Measurements from ENCODE around the gene LGR6. TPM values are rescaled to one million over a fixed set of nuclear protein-coding genes. Genes with fewer than 3 reads are reported as not detected.

Gene LGR6
- total and polyA plus RNA-seq, 2 donors (not counting 1 experiment from before 2014, with no cell fraction given): 0.28 TPM; not detected in 1

DNA sequence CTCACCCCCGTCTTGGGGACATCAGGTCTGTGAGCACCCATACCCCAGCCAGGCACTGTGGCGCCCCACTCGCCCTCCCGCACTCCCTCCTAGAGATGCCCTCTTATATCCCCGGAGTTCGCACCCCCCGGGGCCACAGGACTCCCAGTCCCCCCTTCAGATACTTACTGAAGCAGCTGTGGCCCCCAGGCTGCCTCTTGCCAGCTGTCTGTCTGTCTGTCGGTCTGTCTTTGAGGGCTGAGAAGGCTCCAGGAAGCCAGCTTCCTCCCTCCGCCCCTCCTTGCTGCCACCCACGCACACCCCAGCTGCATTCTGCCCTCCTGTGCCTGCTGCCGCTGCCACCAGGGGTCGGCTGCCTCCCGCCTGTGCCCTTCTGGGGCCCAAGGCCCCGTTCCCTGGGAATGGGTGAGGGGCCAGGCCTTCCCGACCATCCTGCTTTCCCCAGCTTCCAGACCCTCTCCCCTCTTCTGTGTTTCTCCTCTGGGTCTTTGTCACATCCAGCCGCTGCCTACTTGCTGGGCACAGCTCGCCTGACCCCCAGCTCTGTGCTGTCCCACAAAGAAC lies 33.1 kb upstream of the LGR6 start, which contains the start of gene PTPN7:
Gene PTPN7, minus strand, starts transcription at position 226 of the 564 bp plus-strand sequence. CDS start 1,200 bp downstream, outside the sequence.
- Mint-ChIP-seq H3K27me3 (no peaks in the 10 kb centered on the region), H3K27ac (peak within 1 kb of the TSS; percentile 94), H3K9me3 (ENCODE audit: insufficient read depth) (no peaks in the 10 kb centered on the region), H3K4me3 (peak within 1 kb of the TSS; percentile 93), H3K4me1 (peaks cover 83% of the 10 kb centered on the region)
- DNase-seq: peak; percentile 82
- peak; percentile 56 for ATAC-seq (ENCODE audit: low read depth)
- peak within 1 kb of the TSS; percentile 69 to 92 (median 73) for H3K4me3 ChIP-seq (ENCODE audit: control extremely low read depth in 1 of 5, extremely low read depth in 1 of 5, insufficient read depth in 1 of 5, low read depth in 2 of 5, low read length in 4 of 5)
- intact Hi-C loops (cut with micrococcal nuclease): loop anchor here (1.0 to 10.0 kb wide), 7 partner anchors 16 to 804 kb away; partner anchors contain the start of genes ARL8A, CSRP1, CYB5R1 and IPO9
- H3K4me1 ChIP-seq (ENCODE audit: control insufficient read depth in 2 of 2, insufficient read depth in 2 of 2, low read length in 2 of 2): peaks cover 66 to 77% of the 10 kb centered on the region in 2 donors
- no peak for TF ChIP-seq EZH2 (IDR thresholded peaks at IDR 0.05; ENCODE audit: borderline replicate concordance, insufficient read depth, low read depth, low read length, poor library complexity, severe bottlenecking)
- TF ChIP-seq, protein P1, sequence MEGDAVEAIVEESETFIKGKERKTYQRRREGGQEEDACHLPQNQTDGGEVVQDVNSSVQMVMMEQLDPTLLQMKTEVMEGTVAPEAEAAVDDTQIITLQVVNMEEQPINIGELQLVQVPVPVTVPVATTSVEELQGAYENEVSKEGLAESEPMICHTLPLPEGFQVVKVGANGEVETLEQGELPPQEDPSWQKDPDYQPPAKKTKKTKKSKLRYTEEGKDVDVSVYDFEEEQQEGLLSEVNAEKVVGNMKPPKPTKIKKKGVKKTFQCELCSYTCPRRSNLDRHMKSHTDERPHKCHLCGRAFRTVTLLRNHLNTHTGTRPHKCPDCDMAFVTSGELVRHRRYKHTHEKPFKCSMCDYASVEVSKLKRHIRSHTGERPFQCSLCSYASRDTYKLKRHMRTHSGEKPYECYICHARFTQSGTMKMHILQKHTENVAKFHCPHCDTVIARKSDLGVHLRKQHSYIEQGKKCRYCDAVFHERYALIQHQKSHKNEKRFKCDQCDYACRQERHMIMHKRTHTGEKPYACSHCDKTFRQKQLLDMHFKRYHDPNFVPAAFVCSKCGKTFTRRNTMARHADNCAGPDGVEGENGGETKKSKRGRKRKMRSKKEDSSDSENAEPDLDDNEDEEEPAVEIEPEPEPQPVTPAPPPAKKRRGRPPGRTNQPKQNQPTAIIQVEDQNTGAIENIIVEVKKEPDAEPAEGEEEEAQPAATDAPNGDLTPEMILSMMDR (IDR thresholded peaks at IDR 0.05): peak; percentile 69
- WGBS (ENCODE audit: insufficient coverage): 6% methylated on average over 15 of the region's 17 CpGs
- H3K27me3 ChIP-seq (replicated peaks in 1 of 4; ENCODE audit: control extremely low read depth in 1 of 4, control insufficient read depth in 3 of 4, insufficient read depth in 4 of 4, low read length in 3 of 4): no peaks in the 10 kb centered on the region
- ChIA-PET POLR2A (interaction anchor here (0.9 to 1.3 kb wide), 2 partner anchors 17 to 181 kb away, joined by 3 read pairs; partner anchors contain the start of gene UBE2T), CTCF (interaction anchor here (0.8 to 2.0 kb wide), 14 partner anchors 9 to 560 kb away, joined by 3 to 11 read pairs (median 4); partner anchors contain the start of gene LGR6)
- H3K4me2 ChIP-seq (replicated peaks; ENCODE audit: low read depth, low read length, poor library complexity, severe bottlenecking): peak within 1 kb of the TSS; percentile 91
- H3K36me3 ChIP-seq (replicated peaks in 1 of 2; ENCODE audit: control extremely low read depth in 1 of 2, control insufficient read depth in 1 of 2, extremely low read depth in 1 of 2, insufficient read depth in 2 of 2, low read length in 1 of 2): peaks cover 7 to 23% of the 10 kb centered on the region in 2 experiments
- no peaks in the 10 kb centered on the region for H3K9me3 ChIP-seq (ENCODE audit: control extremely low read depth in 1 of 3, control insufficient read depth in 2 of 3, insufficient read depth in 1 of 3, low read length in 2 of 3)
- H4K20me1 ChIP-seq (ENCODE audit: control insufficient read depth, insufficient read depth, low read length, poor library complexity, severe bottlenecking): peaks cover 7% of the 10 kb centered on the region
- H3K9ac ChIP-seq (ENCODE audit: low read length): peak within 1 kb of the TSS; percentile 83
- H3K27ac ChIP-seq (ENCODE audit: low read length in 2 of 2): peak within 1 kb of the TSS; percentile 89 to 93
- peaks cover 40% of the 10 kb centered on the region for H3K79me2 ChIP-seq (ENCODE audit: control insufficient read depth, insufficient read depth, low read length)
- peak within 1 kb of the TSS; percentile 69 for H2AFZ ChIP-seq (ENCODE audit: insufficient read depth, low read depth, low read length, poor library complexity, severe bottlenecking)
